SU-DHL-6 (cell line): ENCODE results near the gene PICALM.

Experiments
- H2AFZ ChIP-seq: fragments of 200-600 bp; sonication (generic); 2 replicates; pipeline ENCODE4 v1.6.1; 2014; ENCODE audit warnings: low read depth, mild to moderate bottlenecking, moderate library complexity, mixed read lengths, antibody characterized with exemption, low read length; ENCODE audit not compliant: severe bottlenecking
- H3F3A ChIP-seq: fragments of 200-600 bp; shearing (Covaris generic); 2 replicates; pipeline ENCODE4 v1.6.0; 2016; ENCODE audit warnings: antibody characterized with exemption, mild to moderate bottlenecking; ENCODE audit not compliant: insufficient read depth
- H3K27ac ChIP-seq: fragments of 200-600 bp; sonication (generic); 2 replicates; pipeline ENCODE4 v1.5.1; 2016; ENCODE audit warnings: low read depth, mild to moderate bottlenecking, low read length, moderate library complexity, mixed read lengths
- H3K27me3 ChIP-seq: fragments of 200-600 bp; sonication (generic), shearing (Covaris generic); 2 replicates; pipeline ENCODE4 v1.6.0; 2014; ENCODE audit warnings: mild to moderate bottlenecking, low read length
- H3K36me3 ChIP-seq: fragments of 200-600 bp; sonication (generic); 2 replicates; pipeline ENCODE4 v1.6.1; 2014; ENCODE audit warnings: mild to moderate bottlenecking, low read length, mixed read lengths
- H3K4me2 ChIP-seq: fragments of 300-600, 200-600 bp; shearing (Covaris generic), sonication (generic); 2 replicates; pipeline ENCODE4 v1.6.0; 2014; ENCODE audit warnings: low read length, low read depth, mild to moderate bottlenecking; ENCODE audit not compliant: poor library complexity, severe bottlenecking
- H3K4me3 ChIP-seq: fragments of 200-600 bp; sonication (generic); 2 replicates; pipeline ENCODE4 v1.5.1; 2014; ENCODE audit warnings: antibody characterized with exemption, low read length, mild to moderate bottlenecking, mixed read lengths; ENCODE audit not compliant: insufficient read depth, poor library complexity, severe bottlenecking
- H3K79me2 ChIP-seq: fragments of 200-600 bp; sonication (generic); 2 replicates; pipeline ENCODE4 v1.6.1; 2014; ENCODE audit warnings: mild to moderate bottlenecking, low read length, moderate library complexity; ENCODE audit not compliant: insufficient read depth
- H3K9ac ChIP-seq: fragments of 200-600 bp; sonication (generic); 2 replicates; pipeline ENCODE4 v1.7.0; 2014; ENCODE audit warnings: mild to moderate bottlenecking, low read length
- H3K9me2 ChIP-seq: fragments of 200-600 bp; sonication (generic); replicated peaks from 2 replicates; pipeline ENCODE4 v1.6.1; 2014; ENCODE audit warnings: low read length; ENCODE audit not compliant: insufficient read depth
- H3K9me3 ChIP-seq: fragments of 200-600 bp; sonication (generic); 2 replicates; pipeline ENCODE4 v1.6.1; 2014; ENCODE audit warnings: low read length, mixed read lengths; ENCODE audit not compliant: insufficient read depth
- H4K20me1 ChIP-seq: fragments of 200-600 bp; sonication (generic); 2 replicates; pipeline ENCODE4 v1.6.1; 2014; ENCODE audit warnings: low read depth, mild to moderate bottlenecking, antibody characterized with exemption, low read length, moderate library complexity, mixed read lengths
- CTCF ChIP-seq: fragments of 200-600 bp; sonication (generic); IDR thresholded peaks from one replicate; pipeline ENCODE4 v1.5.1; 2017; ENCODE audit warnings: antibody characterized with exemption, mild to moderate bottlenecking, low read length, moderate library complexity; ENCODE audit not compliant: insufficient read depth, poor library complexity, severe bottlenecking
- EZH2phosphoT487 ChIP-seq: fragments of 200-600 bp; sonication (generic), shearing (Covaris generic); conservative IDR thresholded peaks from 2 replicates; pipeline ENCODE4 v1.6.1; 2018; ENCODE audit warnings: mild to moderate bottlenecking, antibody characterized with exemption, low read length, moderate library complexity, mixed read lengths

Gene PICALM

GRCh38 chr11:85951049-85951405, 117.9 kb downstream of the PICALM start:
- no peak overlapping the region for H3K9ac ChIP-seq
- no peaks in the 10 kb centered on the region for H3K27me3 ChIP-seq
- no peaks in the 10 kb centered on the region for H4K20me1 ChIP-seq
- H3K36me3 ChIP-seq: peaks cover 19% of the 10 kb centered on the region
- no peak overlapping the region for H3K4me3 ChIP-seq
- no peak overlapping the region for H3K4me2 ChIP-seq
- H2AFZ ChIP-seq: no peak overlapping the region
- no peaks in the 10 kb centered on the region for H3K9me2 ChIP-seq
- H3K27ac ChIP-seq: no peak overlapping the region
- H3F3A ChIP-seq: 0 out of 2 replicates have a peak, but pooled peaks cover 3% of the 10 kb centered on the region
- no peaks in the 10 kb centered on the region for H3K79me2 ChIP-seq
- TF ChIP-seq CTCF: no peak
- TF ChIP-seq EZH2phosphoT487: no peak
- peaks cover 5% of the 10 kb centered on the region; the same call in 1 of the 2 replicates for H3K9me3 ChIP-seq

- TF ChIP-seq EZH2phosphoT487 (no peak), CTCF (no peak)
- Histone ChIP-seq H2AFZ (no peak overlapping the region), H3K4me3 (no peak overlapping the region), H3K27me3 (no peaks in the 10 kb centered on the region), H3K9me3 (peaks cover 11% of the 10 kb centered on the region; the same call in 1 of the 2 replicates), H3F3A (0 out of 2 replicates have a peak, but pooled peaks cover 3% of the 10 kb centered on the region), H4K20me1 (no peaks in the 10 kb centered on the region), H3K79me2 (no peaks in the 10 kb centered on the region), H3K9ac (no peak overlapping the region), H3K4me2 (no peak overlapping the region), H3K36me3 (peaks cover 14% of the 10 kb centered on the region), H3K9me2 (no peaks in the 10 kb centered on the region), H3K27ac (no peak overlapping the region)
Measured at GRCh38 chr11:85950317-85951048, 118.4 kb downstream of the PICALM start.

GRCh38 chr11:85949798-85950197, 119.1 kb downstream of the PICALM start:
- Histone ChIP-seq H3F3A (0 out of 2 replicates have a peak, but pooled peaks cover 3% of the 10 kb centered on the region), H3K4me2 (no peak overlapping the region), H3K27me3 (no peaks in the 10 kb centered on the region), H3K9me2 (no peaks in the 10 kb centered on the region), H3K27ac (no peak overlapping the region), H3K36me3 (peaks cover 8% of the 10 kb centered on the region; the same call in 1 of the 2 replicates), H3K9ac (no peak overlapping the region), H3K79me2 (no peaks in the 10 kb centered on the region), H4K20me1 (no peaks in the 10 kb centered on the region), H2AFZ (no peak overlapping the region), H3K9me3 (peaks cover 18% of the 10 kb centered on the region; the same call in 1 of the 2 replicates), H3K4me3 (no peak overlapping the region)
- TF ChIP-seq CTCF (no peak), EZH2phosphoT487 (no peak)
